ENCODE data around the gene ENDOD1.

DNA sequence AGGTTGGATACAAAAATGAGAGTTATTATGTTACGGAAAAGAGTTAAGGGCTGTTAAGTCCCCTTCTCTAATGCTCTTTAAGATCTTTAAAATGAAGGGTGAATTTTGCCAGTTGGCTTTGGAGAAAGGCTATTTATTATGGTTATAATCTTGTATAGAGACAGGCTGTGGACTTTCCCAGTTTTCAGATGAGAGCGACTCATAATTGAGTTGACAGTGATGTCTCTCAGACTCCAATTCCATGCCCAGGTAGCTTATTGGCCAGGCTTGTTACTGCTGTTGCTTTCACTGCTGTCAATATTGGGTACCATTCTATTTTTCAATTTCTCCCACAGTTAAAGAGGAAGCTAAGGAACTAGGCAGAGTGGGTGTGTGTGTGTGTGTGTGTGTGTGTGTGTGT, 13.1 kb downstream of the ENDOD1 start:
- TF ChIP-seq, protein P1, sequence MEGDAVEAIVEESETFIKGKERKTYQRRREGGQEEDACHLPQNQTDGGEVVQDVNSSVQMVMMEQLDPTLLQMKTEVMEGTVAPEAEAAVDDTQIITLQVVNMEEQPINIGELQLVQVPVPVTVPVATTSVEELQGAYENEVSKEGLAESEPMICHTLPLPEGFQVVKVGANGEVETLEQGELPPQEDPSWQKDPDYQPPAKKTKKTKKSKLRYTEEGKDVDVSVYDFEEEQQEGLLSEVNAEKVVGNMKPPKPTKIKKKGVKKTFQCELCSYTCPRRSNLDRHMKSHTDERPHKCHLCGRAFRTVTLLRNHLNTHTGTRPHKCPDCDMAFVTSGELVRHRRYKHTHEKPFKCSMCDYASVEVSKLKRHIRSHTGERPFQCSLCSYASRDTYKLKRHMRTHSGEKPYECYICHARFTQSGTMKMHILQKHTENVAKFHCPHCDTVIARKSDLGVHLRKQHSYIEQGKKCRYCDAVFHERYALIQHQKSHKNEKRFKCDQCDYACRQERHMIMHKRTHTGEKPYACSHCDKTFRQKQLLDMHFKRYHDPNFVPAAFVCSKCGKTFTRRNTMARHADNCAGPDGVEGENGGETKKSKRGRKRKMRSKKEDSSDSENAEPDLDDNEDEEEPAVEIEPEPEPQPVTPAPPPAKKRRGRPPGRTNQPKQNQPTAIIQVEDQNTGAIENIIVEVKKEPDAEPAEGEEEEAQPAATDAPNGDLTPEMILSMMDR (IDR thresholded peaks at IDR 0.05) = no peak
- no peak for TF ChIP-seq POLR2A (IDR thresholded peaks at IDR 0.05)
- no peak for TF ChIP-seq EP300 (IDR thresholded peaks at IDR 0.05)
